Forelimb muscle (tissue), 1 donor: Measurements from ENCODE around the gene NUDT2. TPM values are rescaled to one million over a fixed set of nuclear protein-coding genes. Genes with fewer than 3 reads are reported as not detected.
"Not testable (repeated sequence)": the region's sequence is repeated elsewhere in the genome, so short reads cannot be mapped to it uniquely, and the experiment has no call there.

Experiments used
- DNase-seq: peaks from one replicate; pipeline ENCODE4 v3.0.0-alpha.2; 2013; ENCODE audit warnings: low read depth
- polyA plus RNA-seq: library from polyadenylated mRNA; unstranded; fragments of 120-200 nt; gene quantifications from one replicate; pipeline ENCODE4 v1.2.1, GENCODE V29; 2013; ENCODE audit not compliant: insufficient read length

NUDT2 gene
- polyA plus RNA-seq = 27.4 TPM

DNA sequence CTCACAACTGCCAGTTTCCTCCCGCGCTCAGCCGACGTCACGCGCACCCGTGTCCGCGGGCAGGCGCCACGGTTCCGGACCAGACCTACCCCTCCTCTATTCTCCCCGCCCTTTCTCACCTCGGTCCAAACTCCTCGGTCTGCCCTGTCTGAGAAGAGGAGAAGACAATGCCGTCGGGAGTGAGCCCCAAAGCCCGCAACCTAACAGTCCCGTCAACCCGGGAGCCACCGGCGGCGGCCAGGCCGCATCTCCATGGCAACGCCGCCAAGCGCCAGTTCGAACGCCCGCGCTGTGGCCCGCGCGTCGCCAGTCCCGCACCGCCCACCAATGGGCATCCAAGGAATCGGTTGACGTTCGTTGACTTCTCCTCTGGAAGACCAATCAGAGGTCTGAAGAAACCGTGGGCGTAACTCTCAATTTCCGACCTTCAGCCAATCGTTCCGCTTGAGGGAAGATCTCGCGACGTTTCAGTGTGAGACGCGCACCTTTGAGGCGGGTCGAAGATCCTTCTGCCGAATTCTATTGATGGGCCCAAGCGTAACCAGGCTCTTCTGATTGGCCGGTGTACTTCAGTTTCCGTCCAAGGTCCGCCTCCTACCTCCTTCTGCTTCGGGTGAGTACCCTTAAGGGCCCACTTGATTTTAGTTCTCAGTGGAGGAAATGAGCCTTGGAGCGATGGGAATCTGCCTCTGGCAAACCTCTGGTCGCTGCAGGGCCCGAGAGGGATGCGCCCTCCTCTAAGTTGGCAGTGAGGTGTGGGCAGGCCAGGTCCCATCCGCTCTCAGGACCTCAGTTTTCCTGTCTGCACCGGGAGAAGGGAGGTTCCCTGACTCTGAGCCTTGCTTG lies at the start of gene NUDT2, which contains the start of gene KIF24:
Gene NUDT2 (plus strand): TSS at position 583 of the 846 bp plus-strand sequence. CDS start 9,471 bp downstream, outside the sequence.
Gene KIF24 (minus strand): TSS at position 282 of the 846 bp plus-strand sequence. CDS start 17,922 bp downstream, outside the sequence.
- peak; percentile 100 for DNase-seq

DNA sequence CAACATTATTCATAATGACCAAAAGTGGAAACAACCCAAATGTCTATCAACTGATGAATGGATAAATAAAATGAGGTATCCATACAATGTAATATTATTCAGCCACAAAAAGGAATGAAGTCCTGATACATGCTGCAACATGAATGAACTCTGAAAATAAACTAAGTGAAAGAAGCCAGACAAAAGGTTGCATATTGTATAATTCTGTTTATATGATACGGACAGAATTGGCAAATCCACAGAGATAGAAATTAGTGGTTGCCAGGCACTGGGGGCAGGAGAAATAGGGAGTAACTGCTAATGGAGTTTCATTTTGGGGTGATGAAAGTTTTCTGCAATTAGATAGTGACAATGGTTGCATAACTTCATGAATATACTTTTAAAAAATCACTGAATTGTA lies 47.3 kb upstream of the NUDT2 start:
- DNase-seq = no peak

DNA sequence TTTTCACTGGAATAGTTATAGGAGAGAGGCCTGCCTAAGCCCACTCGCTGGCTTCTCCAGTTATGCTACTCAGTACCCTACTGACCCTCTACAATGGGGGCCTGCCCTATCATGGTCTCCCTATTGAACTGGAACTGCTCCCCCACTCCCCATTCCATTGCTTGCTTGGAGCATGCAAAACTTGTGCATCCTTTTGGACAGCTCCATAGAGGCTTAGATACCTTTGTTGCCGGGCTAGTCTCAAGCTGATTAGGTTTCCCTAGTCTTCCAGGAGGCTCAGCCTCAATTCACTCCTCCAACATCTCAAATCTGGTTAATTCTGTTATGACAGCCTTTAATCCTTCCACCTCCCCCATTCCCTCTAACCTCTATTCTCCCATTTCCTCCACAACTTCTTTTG lies 40.2 kb upstream of the NUDT2 start:
- DNase-seq = no peak

DNA sequence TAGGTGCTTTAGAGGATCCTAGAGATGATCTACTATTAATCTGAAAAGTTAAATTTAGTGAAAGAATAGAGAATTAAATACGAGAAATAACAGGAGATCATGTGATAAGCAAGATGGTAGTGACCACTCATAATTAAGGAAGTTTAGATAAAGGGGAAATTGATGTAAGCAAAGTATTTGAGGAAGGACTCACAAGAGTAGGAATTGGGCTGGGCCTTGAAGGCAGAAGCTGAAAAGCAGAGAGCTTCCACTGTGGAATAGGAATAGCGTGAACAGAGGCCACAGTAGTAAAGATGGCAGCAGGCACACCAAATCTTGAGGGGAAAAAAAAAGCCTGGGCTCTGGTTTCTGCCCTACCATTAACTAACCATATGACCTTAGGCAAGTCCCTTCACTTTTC lies 38.3 kb upstream of the NUDT2 start:
- no peak for DNase-seq

DNA sequence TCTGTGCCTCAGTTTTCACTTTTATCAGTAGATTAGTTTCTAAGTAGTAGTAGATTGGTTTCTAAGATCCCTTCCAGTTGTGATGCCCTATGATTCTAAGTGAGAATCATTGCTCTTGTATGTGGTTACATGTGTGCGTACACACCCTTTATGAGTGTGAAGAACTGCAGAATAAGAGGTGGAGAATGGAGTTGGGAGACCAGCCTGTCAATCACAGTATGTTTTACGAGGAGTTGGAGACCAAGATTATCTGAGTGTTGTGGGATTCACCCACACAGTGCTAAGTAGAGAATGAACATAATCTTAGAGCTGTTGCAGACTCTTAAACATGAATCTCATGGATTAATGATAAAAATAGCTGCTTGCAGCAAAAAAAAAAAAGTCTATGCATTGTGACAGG lies 37.9 kb upstream of the NUDT2 start:
- DNase-seq = no peak

DNA sequence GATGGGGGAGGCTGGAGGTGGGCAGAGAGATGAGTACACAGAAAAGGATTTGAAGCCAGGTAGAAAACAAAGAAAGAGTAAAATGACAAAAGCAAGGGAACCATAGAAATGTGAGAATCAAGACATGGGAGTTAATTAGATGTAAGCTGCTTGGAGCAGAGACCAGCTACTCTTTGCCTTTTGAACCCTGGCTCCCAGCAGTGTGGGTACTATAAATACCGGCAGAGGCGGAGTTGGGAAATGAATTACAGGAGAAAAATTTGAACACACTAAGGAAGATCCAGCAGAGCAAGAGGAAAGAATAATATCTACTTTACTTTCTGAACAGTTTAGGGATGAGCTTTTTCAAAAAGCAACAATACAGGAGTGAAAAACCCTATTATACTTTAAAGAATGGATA lies 36.8 kb upstream of the NUDT2 start:
- no peak for DNase-seq

DNA sequence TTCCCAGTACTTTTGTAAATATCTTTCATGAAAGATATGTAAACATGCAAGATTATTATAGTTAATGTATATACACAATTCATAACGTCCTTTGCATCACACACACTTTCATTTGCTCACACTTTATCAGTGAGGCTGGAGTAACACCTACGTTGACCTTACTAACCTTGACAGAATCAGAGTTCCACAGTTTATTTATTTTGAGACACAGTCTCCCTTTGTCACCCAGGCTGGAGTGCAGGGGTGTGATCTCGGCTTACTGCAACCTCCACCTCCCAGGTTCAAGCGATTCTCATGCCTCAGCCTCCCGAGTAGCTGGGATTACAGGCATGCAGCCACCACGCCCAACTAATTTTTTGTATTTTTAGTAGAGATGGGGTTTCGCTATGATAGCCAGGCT lies 28.3 kb upstream of the NUDT2 start:
- DNase-seq = not testable (repeated sequence)

DNA sequence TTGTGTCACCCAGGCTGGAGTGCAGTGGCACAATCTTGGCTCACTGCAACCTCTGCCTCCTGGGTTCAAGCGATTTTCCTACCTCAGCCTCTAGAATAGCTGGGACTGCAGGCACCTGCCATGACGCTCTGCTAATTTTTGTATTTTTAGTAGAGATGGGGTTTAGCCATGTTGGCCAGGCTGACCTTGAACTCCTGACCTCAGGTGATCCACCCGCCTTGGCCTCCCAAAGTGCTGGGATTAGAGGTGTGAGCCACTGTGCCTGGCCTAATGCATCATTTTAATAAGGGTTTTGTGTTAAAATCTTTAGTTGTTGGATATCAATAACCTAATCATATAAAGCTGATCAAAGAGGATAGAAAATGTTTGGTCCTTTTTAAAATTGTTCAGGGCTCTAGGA lies 21.1 kb upstream of the NUDT2 start:
- not testable (repeated sequence) for DNase-seq

DNA sequence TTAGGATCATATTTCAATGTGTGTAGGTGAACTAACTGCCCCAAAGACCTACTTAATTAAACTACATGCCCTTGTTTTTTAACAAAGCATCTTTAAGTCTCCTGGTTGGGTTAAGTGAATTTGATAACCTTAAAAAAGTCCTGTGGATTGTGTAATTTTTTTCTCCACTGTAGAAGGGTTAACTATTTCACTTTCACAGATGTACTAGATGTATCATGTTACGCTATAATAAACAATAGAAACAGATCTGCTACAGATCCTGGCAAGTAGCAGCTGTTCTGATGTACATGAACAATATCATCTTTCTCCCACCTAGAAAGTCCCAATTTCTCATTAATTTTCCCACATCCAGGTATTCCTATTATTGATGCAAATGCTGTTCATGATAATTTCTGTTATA lies 19.2 kb upstream of the NUDT2 start:
- no peak for DNase-seq

DNA sequence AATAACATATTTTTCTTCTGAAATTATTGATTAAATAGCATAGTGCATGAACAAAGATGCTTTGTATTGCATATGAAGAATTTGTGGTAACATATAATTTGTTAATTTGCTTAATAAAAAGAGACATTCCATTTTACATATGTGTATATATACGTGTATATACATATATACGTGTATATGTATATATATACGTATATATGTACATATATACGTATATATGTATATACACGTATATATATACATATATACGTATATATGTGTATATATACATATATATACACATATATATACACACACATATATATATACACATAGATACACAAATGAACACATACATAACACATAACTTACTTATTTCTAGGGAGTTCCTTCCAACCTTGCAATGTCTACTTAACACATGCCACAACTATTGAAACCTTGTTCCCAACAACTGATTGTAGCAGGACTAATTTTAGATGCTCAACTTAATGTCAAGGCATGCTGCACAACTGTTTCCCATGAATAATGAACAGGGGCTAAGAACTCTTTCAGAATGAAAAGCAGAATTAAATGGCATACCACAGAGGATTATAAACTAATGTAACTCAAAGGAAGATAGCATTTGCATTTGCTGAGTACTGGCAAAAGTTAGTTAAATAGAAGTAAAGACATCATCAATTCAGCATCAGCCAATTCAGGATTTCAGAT lies 17.7 kb upstream of the NUDT2 start:
- no peak for DNase-seq

DNA sequence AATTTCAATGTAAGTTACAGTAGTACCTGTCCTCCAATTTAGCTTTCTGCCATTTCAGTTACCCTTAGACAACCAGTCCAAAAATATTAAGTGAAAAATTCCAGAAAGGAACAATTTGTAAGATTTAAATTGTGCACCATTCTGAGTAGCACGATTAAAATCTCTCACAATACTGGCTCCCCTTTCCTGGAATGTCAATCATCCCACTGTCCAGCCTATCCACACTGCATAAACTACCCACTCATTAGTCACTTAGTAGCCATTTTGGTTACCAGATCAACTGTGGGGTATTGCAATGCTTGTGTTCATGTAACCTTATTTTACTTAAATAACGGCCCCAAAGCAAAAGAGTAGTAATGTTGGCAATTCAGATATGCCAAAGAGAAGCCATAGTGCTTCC lies 11.9 kb upstream of the NUDT2 start:
- no peak for DNase-seq

DNA sequence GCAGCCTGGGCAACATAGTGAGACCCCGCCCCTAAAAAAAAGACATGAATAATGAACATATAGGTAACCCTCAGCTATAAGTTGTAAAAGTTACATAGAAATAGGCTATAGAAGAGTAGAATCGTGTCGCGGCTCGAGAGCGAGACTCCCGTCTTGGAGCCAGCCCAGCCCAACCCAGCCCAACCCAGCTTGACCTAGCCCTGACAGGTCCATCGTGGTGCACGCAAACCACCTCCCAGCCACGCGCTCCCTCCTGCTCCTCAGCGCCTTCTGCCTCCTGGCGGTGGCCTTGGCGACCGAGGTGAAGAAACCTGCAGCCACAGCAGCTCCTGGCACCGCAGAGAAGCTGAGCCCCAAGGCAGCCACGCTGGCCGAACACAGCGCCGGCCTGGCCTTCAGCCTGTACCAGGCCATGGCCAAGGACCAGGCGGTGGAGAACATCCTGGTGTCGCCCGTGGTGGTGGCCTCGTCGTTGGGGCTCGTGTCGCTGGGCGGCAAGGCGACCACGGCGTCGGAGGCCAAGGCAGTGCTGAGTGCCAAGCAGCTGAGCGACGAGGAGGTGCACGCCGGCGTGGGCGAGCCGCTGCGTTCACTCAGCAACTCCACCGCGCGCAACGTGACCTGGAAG lies 11.1 kb upstream of the NUDT2 start:
- no peak for DNase-seq

DNA sequence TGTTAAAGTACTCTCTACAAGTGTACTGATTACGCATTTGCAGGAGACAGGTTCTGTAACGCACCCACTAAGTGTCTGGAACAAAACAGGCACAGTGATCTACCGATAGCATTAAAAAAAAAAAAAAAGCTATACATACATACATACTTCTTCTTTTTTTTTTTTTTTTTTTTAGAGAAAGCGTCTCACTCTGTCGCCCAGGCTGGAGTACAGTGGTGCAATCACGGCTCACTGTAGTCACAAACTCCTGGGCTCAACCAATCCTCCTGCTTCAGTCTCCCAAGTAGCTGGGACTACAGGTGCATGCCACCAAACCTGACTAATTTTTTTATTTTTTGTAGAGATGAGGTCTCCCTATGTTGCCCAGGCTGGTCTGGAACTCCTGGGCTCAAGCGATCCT lies 7.9 kb upstream of the NUDT2 start:
- no peak for DNase-seq

DNA sequence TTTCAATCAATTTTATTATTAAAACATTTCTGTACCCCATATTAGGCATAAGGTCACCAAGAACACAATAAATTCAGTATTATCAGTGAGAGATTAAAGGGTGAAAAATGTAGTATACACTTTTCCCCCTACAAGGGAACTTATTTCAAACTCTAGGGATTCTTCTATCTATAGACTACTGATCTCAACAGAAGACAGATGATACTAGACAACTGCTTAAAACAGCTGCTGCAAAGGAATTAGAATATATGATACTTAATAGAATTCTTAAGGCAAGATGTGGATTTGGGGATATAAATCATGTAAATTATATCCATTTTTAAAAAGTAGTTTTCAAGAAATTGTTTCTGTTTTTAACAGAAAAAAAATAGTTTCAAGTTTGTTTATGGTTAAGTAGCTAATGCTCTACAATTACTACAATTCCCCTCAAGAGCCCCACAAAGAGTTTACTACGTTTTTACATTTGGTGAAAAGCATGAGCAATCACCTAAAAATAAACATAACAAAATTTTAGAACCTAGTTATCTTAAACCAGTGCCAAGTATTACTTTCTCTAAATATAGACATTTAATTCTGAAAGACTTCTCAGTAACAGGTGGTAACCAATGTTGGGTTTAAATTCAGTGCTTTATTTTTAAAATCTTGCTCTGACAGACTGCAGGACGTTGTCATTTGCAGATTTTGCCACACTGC lies 6.3 kb upstream of the NUDT2 start:
- DNase-seq = no peak

DNA sequence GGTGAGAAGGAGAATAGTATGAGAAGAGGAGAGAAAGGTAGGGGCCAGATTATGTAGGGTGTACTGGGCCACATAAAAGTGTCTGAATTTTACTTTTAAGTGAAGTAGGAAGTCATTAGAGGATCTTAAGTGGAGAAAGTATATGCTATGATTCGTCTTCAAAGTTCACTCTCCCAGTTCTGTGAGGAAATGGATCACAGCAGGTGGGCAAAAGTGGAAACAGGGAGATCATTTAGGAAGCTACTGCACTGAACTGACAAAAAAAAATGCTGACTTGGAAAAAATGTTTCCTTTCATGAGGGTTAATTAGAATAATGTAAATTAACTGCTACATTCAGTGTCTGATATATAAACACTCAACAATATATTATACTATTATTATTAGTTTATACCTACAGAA lies 2.7 kb upstream of the NUDT2 start:
- DNase-seq = no peak

DNA sequence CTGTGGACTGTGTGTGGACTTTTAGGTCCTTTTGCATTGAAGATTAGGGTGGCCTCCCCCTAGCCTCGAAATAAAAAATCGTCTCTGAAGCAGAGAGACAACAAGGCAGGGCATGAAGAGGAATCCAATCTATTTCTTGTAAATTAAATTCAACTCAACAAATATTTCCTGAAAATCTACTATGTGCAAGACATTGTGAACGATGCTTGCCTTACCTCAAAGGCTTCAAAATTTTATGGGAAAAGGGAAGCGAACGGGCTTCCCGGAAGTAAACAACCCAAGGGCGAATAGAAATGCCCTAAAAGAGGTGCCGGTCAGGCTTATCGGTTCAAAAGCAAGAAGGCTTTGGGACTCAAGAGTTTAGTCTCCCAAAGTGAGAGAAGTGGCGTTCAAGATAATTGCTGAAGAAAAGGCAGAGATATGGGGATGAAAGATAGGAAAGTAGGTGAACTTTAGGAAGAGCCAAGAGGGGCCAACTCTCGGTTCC lies 826 bp upstream of the NUDT2 start:
- DNase-seq = no peak

DNA sequence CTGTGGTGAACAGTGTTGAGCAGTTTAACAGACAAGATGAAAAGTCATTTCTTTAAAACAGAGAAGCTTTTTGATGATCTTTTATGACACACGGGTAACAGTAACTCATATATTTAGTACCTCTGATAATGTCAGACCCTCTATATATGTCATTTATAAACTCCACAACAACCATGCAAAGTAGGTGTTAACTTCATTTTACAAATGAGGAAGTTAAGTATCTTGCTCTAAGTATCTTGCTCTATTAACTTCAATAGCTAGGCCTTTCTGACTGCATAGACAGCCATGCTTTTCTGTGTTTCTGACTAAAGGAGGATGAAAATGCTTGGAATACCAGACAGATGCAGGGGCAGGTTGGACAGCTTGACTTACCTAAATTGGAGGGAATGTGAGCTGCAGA lies 1.8 kb downstream of the NUDT2 start:
- no peak for DNase-seq

DNA sequence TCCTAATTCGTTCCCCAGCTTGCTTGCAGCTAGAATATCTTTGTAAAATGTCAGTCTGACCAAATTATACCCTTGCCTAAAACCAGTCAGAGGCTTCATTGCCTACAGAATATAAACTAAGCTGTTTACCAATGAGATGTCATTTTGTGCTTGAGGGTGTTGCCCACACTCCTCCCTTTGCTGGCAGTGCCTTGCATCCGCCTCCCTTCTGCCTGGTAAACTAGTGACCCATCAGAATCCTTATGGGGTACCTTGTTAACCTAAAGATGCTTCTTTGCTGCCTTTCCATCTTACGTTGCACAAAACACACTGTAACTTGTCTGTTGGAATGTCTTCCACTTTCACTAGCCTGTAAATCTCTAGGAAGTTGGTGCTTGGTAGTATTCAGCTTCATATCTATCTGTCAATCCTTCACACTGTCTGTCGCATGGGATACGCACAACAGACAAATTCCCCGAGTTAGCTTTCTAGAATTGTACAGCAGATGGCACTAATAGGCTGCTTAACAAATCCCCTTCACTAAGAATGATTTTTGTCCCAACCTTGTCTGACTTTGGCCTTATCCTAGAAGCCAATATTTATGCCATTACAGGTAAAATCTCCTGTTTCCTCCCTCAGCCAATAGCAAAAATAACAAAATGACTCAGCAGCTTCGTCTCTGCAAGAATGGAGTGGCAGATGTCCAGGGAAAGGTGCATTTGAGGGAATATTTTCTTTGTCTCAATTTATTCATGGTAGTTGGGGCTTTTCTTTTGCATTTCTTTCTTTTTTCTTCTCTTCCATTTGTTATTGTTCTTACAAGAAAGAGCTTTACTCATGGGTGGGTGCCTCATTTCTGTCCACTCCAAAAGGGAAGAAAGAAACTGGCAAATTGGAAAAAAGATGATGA lies 3.0 kb downstream of the NUDT2 start:
- DNase-seq = peak; percentile 36

DNA sequence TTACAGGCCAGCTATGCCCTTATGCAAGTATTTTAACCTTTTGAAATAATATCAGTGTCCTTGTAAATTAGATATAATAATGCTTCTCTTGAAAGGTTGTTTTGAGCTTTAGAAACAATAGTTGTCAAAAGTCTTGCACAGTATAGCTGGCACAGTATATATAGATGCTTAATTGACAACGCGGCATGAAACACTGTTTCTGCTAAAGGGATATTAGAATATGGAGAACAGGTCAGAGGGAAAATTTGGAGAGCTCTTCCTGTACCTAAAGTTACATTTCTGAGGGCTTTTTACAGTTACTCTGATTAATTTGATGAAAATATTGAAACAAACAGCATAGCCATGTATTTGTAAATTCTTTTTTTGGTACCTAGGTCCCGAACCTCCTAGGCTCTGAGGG lies 4.5 kb downstream of the NUDT2 start:
- DNase-seq = no peak

DNA sequence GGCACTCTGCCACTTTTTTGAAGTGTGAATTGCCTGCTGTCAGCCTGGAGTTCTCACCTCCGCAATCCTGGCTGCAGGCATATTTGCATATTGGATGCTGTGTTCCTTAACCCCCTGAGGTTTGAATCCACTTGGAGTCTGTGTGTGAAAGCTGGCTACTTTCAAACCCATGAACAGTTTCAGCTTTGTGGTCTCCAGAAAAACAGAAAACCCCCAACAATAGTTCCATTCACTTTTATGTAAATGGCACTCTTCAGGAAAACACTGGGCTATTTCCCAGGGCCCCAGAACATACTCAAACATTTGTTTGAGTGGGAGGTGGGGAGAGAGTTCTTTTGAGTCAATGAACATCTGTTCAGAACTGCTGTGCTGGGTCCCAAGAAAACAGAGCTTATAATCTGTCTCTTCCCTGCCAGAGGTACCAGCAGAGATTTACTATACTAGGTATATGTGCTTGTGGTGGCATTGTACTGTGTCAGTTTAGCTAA lies 5.0 kb downstream of the NUDT2 start:
- DNase-seq = no peak

DNA sequence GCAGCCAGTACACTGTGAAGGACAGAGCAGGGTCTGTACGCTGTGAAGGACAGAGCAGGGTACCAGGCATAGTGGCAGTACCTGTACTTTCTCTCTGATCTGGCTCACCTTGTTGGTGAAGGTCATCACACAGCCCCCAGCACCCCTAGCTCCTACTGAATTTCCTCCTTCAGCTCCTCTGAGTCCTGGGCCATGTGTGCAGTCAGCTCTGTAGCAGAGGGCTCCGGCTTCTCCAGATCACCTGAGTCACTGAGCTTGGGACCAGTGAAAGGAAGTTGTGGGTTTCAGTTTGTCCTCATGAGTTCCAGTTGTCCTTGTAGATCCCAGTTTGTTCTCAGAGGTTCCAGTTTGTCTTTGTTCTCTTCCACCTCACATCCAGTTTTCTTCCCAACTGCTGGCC lies 5.5 kb downstream of the NUDT2 start:
- no peak for DNase-seq
